Trophoblast cell (in vitro differentiated cells and primary cell): ENCODE results near the gene KIF1A.
"Not testable (repeated sequence)": the region's sequence is repeated elsewhere in the genome, so short reads cannot be mapped to it uniquely, and the experiment has no call there.

Experiments used
- DNase-seq, 2 donors: peaks; one replicate each; pipeline ENCODE4 v3.0.0-alpha.2; 2016
- H2AFZ ChIP-seq: 2 replicates; pipeline ENCODE4 v1.6.1; 2013; ENCODE audit warnings: low read length, moderate library complexity, mild to moderate bottlenecking; ENCODE audit not compliant: insufficient read depth, poor library complexity
- H2AK5ac ChIP-seq: 2 replicates; pipeline ENCODE4 v1.6.1; 2013; ENCODE audit warnings: mild to moderate bottlenecking, low read length
- H2BK120ac ChIP-seq: 2 replicates; pipeline ENCODE4 v1.6.1; 2013; ENCODE audit warnings: low read length, mild to moderate bottlenecking, moderate library complexity; ENCODE audit not compliant: insufficient read depth, poor library complexity
- H2BK12ac ChIP-seq: 2 replicates; pipeline ENCODE4 v1.6.1; 2013; ENCODE audit warnings: mild to moderate bottlenecking, low read length, moderate library complexity
- H2BK5ac ChIP-seq: 2 replicates; pipeline ENCODE4 v1.6.1; 2013; ENCODE audit warnings: low read length, low read depth, moderate library complexity, mild to moderate bottlenecking; ENCODE audit not compliant: poor library complexity
- H3K14ac ChIP-seq: 2 replicates; pipeline ENCODE4 v1.6.1; 2013; ENCODE audit warnings: mild to moderate bottlenecking, low read length
- H3K18ac ChIP-seq: 2 replicates; pipeline ENCODE4 v1.6.1; 2013; ENCODE audit warnings: mild to moderate bottlenecking, low read length
- H3K23ac ChIP-seq: 2 replicates; pipeline ENCODE4 v1.6.1; 2013; ENCODE audit warnings: low read length
- H3K27ac ChIP-seq: 2 replicates; pipeline ENCODE4 v1.5.1; 2013; ENCODE audit warnings: low read depth, mild to moderate bottlenecking, inconsistent platforms, low read length, moderate library complexity
- H3K27me3 ChIP-seq: 2 replicates; pipeline ENCODE4 v1.6.1; 2013; ENCODE audit warnings: inconsistent platforms, mild to moderate bottlenecking, low read length, moderate library complexity; ENCODE audit not compliant: insufficient read depth
- H3K36me3 ChIP-seq, 2 experiments: 1 replicate in 1 of 2; 2 replicates in 1 of 2; pipeline ENCODE4 v1.6.1; 2013; ENCODE audit warnings: low read length in 2 of 2, mild to moderate bottlenecking in 2 of 2, moderate library complexity in 1 of 2; ENCODE audit not compliant: insufficient read depth in 2 of 2, control insufficient read depth in 1 of 2
- H3K4ac ChIP-seq: 2 replicates; pipeline ENCODE4 v1.6.1; 2013; ENCODE audit warnings: low read depth, mild to moderate bottlenecking, low read length, moderate library complexity
- H3K4me1 ChIP-seq, 2 experiments: 1 replicate in 1 of 2; 2 replicates in 1 of 2; pipeline ENCODE4 v1.6.1; 2013; ENCODE audit warnings: low read length in 2 of 2, mild to moderate bottlenecking in 2 of 2, moderate library complexity in 1 of 2; ENCODE audit not compliant: insufficient read depth in 2 of 2, control insufficient read depth in 1 of 2
- H3K4me2 ChIP-seq: 2 replicates; pipeline ENCODE4 v1.6.1; 2013; ENCODE audit warnings: inconsistent platforms, mild to moderate bottlenecking, low read length, moderate library complexity
- H3K4me3 ChIP-seq: 2 replicates; pipeline ENCODE4 v1.5.1; 2013; ENCODE audit warnings: mild to moderate bottlenecking, low read depth, low read length, inconsistent platforms
- H3K79me1 ChIP-seq: one replicate; pipeline ENCODE4 v1.6.1; 2013; ENCODE audit warnings: low read length
- H3K79me2 ChIP-seq: 2 replicates; pipeline ENCODE4 v1.6.1; 2013; ENCODE audit warnings: low read length, mild to moderate bottlenecking; ENCODE audit not compliant: control insufficient read depth, insufficient read depth, poor library complexity
- H3K9ac ChIP-seq: 2 replicates; pipeline ENCODE4 v1.6.1; 2013; ENCODE audit warnings: mild to moderate bottlenecking, low read length
- H3K9me3 ChIP-seq: 2 replicates; pipeline ENCODE4 v1.6.1; 2013; ENCODE audit warnings: low read depth, mild to moderate bottlenecking, control low read depth, inconsistent platforms, low read length; ENCODE audit not compliant: insufficient read depth
- H4K12ac ChIP-seq: 2 replicates; pipeline ENCODE4 v1.6.1; 2013; ENCODE audit warnings: low read depth, mild to moderate bottlenecking, low read length, moderate library complexity
- H4K8ac ChIP-seq: 2 replicates; pipeline ENCODE4 v1.6.1; 2013; ENCODE audit warnings: low read depth, mild to moderate bottlenecking, low read length, moderate library complexity
- H4K91ac ChIP-seq: one replicate; pipeline ENCODE4 v1.6.1; 2013; ENCODE audit warnings: low read depth, mild to moderate bottlenecking, low read length, moderate library complexity
- WGBS: extraction: QIAGEN DNeasy Blood & Tissue Kit; methylation state at CpG from one replicate; pipeline ENCODE4 v1.1.7; 2013; ENCODE audit warnings: missing lambda C conversion rate; ENCODE audit not compliant: insufficient read length, insufficient coverage; ENCODE audit errors: extremely low coverage; 5-methylcytosine and 5-hydroxymethylcytosine counted together

Gene KIF1A

GRCh38 chr2:240675345-240675744 is 144.7 kb downstream of the KIF1A start:
- not testable (repeated sequence) for H3K36me3 ChIP-seq, H2BK120ac ChIP-seq, H3K79me2 ChIP-seq

GRCh38 chr2:240674461-240675184 is 145.4 kb downstream of the KIF1A start:
- WGBS: no CpG with 5 or more reads among the region's 16 CpGs
- not testable (repeated sequence) for H2AFZ ChIP-seq, H2AK5ac ChIP-seq, H3K4me3 ChIP-seq, H4K91ac ChIP-seq, H3K4me1 ChIP-seq, H3K18ac ChIP-seq, H3K27me3 ChIP-seq, H3K79me1 ChIP-seq, H2BK12ac ChIP-seq, H3K23ac ChIP-seq, DNase-seq, H3K79me2 ChIP-seq, H3K4ac ChIP-seq, H3K36me3 ChIP-seq, H3K9ac ChIP-seq, H4K12ac ChIP-seq, H2BK5ac ChIP-seq, H3K4me2 ChIP-seq, H3K27ac ChIP-seq, H3K9me3 ChIP-seq, H2BK120ac ChIP-seq
- H3K14ac ChIP-seq: peak overlapping the region; percentile 37
- H4K8ac ChIP-seq: peak overlapping the region; percentile 10

More at GRCh38 chr2:240675345-240675744, 144.7 kb downstream of the KIF1A start:
- no CpG with 5 or more reads among the region's 24 CpGs for WGBS
- H2BK12ac ChIP-seq, H3K23ac ChIP-seq, H3K4ac ChIP-seq, H3K9ac ChIP-seq, H4K12ac ChIP-seq, H3K4me1 ChIP-seq, H3K27me3 ChIP-seq, H3K27ac ChIP-seq, H3K18ac ChIP-seq, H3K4me2 ChIP-seq, H4K91ac ChIP-seq, H4K8ac ChIP-seq, H2AK5ac ChIP-seq, H3K9me3 ChIP-seq, H3K14ac ChIP-seq, H2BK5ac ChIP-seq, DNase-seq, H2AFZ ChIP-seq, H3K79me1 ChIP-seq, H3K4me3 ChIP-seq: not testable (repeated sequence)

GRCh38 chr2:240672701-240673190 is 147.3 kb downstream of the KIF1A start:
- Histone ChIP-seq H3K36me3 (no peaks in the 10 kb centered on the region), H2BK5ac (no peak overlapping the region), H3K4me3 (no peak overlapping the region), H2AFZ (no peak overlapping the region), H3K14ac (no peak overlapping the region), H2BK12ac (no peak overlapping the region), H3K4me2 (no peak overlapping the region), H3K79me2 (no peaks in the 10 kb centered on the region), H4K91ac (no peak overlapping the region), H2BK120ac (no peak overlapping the region), H3K9me3 (no peaks in the 10 kb centered on the region), H2AK5ac (no peak overlapping the region), H3K4ac (no peak overlapping the region), H3K4me1 (no peaks in the 10 kb centered on the region), H4K12ac (no peak overlapping the region), H3K23ac (no peak overlapping the region), H3K27ac (no peak overlapping the region), H3K79me1 (no peaks in the 10 kb centered on the region), H3K27me3 (no peaks in the 10 kb centered on the region), H3K18ac (no peak overlapping the region), H4K8ac (no peak overlapping the region), H3K9ac (no peak overlapping the region)
- no peak for DNase-seq
- no CpG with 5 or more reads among the region's 55 CpGs for WGBS

DNA sequence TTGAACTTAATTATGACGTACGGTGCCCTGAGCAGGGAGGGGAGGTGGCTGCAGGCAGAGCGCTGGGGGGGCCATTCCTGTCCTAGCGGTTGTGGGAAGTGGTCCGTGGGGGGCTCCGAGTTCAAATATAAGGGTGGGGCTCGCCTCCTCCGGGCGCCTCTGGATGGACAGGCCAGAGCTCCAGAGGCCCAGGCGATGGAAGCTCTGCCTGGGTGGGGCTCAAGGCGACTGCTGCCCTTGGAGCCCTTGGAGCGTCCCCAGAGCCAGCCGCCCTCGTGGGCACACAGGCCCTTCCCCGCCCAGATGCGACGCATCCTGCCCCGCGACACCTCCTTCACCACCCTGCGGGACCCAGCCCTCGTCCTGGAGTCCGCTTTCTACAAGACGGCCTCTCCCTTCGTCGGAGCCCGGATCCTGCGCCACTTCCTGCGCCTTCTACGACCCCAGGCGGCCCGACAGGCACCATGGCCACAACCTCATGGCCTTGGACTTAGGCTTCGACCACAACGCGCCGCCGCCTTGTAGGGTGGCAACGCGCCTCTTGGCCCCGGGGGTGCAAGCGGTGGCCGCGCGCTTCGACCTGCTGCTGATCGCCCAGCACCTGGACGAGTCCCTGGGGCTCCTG is 147.8 kb downstream of the KIF1A start:
- Histone ChIP-seq H2BK5ac (no peak overlapping the region), H3K9ac (no peak overlapping the region)
- no CpG with 5 or more reads among the region's 46 CpGs for WGBS

More for the DNA sequence above, 147.8 kb downstream of the KIF1A start:
- H2AK5ac ChIP-seq: no peak overlapping the region
- no peak overlapping the region for H3K18ac ChIP-seq
- no peak overlapping the region for H4K91ac ChIP-seq
- DNase-seq: no peak
- H3K4ac ChIP-seq: no peak overlapping the region
- no peaks in the 10 kb centered on the region for H3K79me2 ChIP-seq
- no peak overlapping the region for H3K14ac ChIP-seq
- H3K23ac ChIP-seq: no peak overlapping the region
- H4K12ac ChIP-seq: no peak overlapping the region
- no peak overlapping the region for H2BK120ac ChIP-seq
- H3K27ac ChIP-seq: no peak overlapping the region
- no peak overlapping the region for H2BK12ac ChIP-seq
- H3K36me3 ChIP-seq: no peaks in the 10 kb centered on the region
- H2AFZ ChIP-seq: no peak overlapping the region
- H3K4me2 ChIP-seq: no peak overlapping the region
- H3K9me3 ChIP-seq: no peaks in the 10 kb centered on the region
- H3K27me3 ChIP-seq: no peaks in the 10 kb centered on the region
- H4K8ac ChIP-seq: no peak overlapping the region
- no peak overlapping the region for H3K4me3 ChIP-seq
- no peaks in the 10 kb centered on the region for H3K4me1 ChIP-seq
- H3K79me1 ChIP-seq: no peaks in the 10 kb centered on the region
